CD4-positive, alpha-beta T cell treated with Interleukin-12 subunit alpha and Interleukin-12 subunit beta, for 1 hour (primary cell): ENCODE data around the gene MT4.

Experiments used
- DNase-seq: peaks from one replicate; pipeline ENCODE4 v3.0.0-alpha.2; 2020

MT4 gene

GRCh38 chr16:56564793-56565477, at the start of gene MT4:
TSS of gene MT4 (plus strand) at chr16:56565073. CDS start at chr16:56565129, 56 bp downstream.
- DNase-seq, result no peak

DNA sequence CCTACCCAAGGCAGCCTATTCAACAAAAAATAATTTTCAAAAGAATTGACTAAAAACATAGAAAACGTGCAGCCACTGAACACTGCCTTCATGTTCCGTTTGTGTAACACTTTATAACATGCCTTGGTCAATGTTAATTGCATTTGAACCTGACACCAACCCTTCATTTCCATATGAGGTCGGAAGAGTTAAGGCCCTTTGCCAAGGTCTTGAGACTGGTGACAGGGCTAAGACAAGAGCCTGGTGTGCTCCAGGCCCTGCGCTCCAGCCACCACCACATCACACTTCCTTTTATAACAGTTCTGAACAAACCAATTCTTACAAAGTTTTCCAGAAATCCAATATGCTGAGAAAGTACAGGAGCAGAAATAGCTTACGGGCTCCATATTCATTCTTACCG, 49.2 kb upstream of the MT4 start:
- no peak for DNase-seq

DNA sequence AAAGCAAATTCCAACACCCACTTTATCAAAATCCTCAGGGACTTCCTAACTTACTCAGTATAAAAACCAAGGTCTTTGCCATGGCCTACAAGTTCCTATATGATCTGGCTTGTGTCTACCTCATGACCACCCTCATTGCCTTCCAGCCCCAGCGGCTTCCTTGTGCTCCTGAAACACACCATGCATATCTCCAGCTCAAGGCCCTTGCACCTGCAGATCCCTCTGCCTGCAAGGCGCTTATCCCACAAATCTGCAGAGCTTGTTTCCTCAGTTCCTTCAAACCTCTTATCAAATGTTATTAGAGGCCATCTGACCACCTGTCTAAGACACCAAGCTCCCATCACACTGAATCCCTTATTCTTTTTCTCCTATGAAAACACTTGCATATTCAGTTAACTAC, 47.7 kb upstream of the MT4 start:
- no peak for DNase-seq

DNA sequence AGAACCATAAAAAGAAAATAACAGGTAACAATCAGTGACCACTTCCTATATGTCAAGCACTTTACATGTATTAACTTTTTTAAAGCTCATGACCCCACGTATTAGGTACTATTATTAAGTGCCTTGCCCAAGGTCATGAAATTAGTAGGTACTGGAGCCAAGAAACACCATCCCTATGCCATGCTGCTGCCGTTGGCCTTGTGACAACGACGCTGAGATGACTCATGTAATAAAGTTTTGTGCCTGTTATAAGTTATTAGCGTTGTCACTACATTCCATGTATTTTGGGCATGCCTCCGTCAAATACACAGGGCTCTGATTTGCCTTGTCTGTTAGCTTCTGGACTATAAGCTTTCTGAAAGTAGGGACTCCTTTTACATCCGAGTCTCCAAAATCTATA, 46.4 kb upstream of the MT4 start:
- DNase-seq, result no peak

DNA sequence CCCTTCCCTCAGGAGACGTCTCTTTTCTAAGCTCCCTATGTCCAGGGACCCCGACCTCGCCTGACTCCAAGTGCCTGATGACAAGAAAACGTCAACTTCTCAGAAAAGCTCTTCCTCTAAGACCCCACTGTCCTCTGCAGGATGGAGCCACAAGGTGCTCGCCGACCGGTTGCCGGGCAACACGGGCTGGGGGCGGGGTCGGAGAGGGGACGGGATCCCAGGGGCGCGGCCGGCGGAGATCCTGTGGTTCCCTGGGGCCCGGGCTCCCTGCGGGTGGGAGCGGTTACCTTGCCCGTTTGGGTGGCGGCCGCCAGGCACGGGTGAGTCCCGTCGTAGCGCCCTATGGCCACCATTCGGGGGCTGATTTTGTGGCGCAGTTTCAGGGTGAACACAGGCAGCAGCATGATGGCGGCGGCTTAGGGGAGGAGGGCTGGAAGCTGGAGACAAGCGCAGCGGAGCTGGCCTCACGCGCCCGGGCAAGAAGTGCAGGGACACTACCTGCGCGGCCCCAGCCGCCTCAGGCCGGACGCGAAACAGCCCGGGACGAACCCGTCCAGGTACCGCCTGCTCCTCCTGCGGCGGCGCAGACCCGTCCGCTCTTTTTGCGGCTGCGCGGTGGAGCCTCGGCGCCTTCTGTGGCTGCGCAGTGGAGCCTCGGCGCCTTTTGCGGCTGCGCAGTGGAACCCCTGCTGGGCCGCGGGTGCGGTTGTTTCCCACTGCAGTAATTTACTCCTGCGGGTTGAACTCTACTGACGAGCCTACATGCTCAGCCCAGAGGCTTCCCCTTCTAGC, 45.2 kb upstream of the MT4 start, which contains the start of gene BBS2:
TSS of gene BBS2 (minus strand) at position 566 of the 792 bp plus-strand sequence. CDS start at position 404, 162 bp downstream.
- DNase-seq, result peak; percentile 92

DNA sequence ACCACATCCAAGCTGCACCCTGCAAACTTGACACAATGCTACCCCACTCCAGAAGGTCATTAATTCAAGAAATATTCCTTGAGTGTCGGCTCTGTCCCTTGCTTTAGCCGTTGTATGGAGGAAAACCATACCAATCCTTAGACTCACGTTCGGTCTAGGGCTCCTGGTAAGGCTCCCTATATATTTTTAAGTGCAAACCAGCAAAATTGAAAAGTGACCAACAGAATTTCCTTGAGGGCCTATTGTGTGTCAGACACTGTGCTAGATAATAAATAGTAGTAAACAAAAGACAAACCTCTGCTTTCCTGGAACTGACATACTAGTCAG, 44.7 kb upstream of the MT4 start:
- no peak for DNase-seq

DNA sequence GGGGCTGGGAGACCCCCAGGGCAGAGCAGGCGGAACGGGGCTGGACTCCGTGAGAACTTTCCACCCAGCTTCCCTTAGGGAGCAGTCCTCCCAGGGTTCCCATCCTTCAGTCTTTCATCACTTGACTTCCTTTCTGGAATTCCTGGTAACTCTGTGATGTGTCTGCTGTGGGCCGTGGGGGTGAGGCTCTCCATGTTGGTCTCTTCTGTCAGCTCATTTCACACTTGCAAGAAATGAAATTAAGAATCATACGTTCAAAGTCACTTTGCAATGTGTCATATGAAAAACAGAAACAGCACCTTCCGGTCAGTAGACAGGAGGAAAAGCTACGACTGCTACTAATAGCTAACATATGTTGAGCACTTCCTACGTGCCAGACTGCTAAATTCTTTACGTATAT, 39.6 kb upstream of the MT4 start:
- DNase-seq, result no peak

DNA sequence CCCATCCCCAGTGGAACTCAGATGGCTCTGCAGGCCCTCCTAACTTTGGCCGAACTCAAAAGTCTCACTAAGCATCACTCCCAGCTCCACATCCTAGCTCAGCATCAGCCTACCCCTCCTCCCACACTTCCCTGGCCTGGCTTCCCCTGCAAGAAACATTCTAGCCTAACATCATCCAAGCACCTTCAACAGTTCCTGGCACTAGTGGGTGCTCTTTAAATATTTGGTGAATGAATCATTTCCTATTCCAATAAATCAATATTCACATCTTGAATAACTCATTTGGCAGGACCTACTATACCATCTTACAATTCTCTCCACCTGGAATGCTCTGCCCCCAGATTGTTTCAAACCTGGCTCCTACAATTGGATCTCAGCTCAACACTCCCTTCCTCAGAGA, 34.0 kb upstream of the MT4 start:
- no peak for DNase-seq

- no peak for DNase-seq
Observed at GRCh38 chr16:56532714-56533113, 32.2 kb upstream of the MT4 start.

DNA sequence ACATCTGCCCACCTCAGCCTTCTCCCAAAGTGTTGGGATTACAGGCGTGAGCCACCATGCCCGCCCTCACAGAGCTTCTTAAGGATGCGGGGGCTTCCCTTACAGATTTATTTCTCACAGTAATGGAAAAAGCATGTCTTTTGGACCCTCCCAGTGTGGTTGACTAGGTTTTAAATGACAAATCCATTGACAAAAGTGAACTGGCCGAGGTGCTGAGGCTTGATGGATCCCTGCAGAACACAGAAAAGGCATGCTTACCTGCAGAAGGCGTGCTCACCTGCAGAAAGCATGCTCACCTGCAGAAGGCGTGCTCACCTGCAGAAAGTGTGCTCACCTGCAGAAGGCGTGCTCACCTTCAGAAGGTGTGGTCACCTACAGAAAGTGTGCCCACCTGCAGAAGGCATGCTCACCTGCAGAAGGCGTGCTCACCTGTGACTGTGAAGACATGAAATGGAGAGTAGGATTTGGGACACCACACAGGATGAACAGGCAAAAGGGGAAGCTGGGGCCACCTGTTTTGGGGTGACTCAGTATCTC, 30.0 kb upstream of the MT4 start:
- DNase-seq, result no peak

GRCh38 chr16:56538331-56538730, 26.5 kb upstream of the MT4 start:
- DNase-seq, result no peak

DNA sequence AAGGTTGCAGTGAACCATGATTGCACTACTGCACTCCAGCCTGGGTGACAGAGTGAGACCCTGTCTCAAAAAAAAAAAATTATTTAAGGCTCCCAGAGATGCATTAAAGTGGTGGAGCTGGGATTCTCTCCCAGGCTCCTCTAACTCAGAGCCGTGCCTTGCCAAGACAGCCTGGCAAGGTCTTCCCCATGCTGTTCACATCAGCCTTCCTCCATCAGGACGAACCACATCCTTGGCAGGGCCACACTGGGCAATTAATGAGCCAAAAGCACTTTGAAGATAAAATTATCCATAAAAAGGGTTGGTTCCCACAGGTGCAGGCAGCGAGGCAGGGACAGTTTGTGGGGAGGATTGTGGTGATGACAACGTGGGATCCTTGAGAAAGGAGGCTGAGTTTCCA, 25.2 kb upstream of the MT4 start:
- DNase-seq, result no peak

- no peak for DNase-seq
Observed at GRCh38 chr16:56542039-56542438, 22.8 kb upstream of the MT4 start.

DNA sequence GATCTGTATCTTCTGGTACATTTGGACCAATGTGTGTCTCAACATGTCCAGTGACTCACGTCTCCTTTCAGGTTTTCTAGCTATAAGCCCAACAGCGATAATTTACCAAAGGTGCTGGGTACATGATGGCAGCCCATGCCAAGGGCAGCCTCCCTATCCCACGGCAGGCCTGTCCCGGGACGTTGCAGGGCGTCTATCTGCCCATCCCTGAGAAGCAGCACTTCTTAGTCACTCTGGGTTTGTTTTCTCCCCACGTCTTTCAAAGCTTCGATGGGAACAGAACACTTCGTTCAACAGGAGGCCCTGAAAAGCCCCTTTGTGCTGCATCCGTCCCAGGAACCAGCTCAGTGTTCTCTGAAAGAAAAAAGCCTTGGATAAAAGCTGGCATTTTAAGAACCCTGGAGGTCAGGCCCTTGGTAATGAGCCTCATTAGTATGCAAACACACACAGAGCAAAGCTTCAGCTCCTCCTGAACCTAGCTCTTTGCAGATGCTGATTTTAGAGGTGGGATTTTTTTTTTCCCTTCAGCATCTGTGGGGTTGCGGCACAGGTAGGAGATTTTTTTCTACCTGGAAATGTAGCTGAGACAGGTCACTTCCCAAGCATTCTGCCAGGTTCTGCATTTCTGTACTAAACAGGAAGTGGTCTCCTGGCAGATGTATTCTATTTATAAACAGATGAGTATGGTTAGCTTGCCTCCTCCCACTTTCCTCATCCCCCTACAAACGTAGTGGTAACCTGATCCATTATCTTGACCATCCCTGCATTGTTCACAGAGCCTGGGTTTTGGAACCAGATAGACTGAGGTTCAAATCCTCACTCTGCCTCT, 17.5 kb upstream of the MT4 start:
- DNase-seq, result peak; percentile 3

DNA sequence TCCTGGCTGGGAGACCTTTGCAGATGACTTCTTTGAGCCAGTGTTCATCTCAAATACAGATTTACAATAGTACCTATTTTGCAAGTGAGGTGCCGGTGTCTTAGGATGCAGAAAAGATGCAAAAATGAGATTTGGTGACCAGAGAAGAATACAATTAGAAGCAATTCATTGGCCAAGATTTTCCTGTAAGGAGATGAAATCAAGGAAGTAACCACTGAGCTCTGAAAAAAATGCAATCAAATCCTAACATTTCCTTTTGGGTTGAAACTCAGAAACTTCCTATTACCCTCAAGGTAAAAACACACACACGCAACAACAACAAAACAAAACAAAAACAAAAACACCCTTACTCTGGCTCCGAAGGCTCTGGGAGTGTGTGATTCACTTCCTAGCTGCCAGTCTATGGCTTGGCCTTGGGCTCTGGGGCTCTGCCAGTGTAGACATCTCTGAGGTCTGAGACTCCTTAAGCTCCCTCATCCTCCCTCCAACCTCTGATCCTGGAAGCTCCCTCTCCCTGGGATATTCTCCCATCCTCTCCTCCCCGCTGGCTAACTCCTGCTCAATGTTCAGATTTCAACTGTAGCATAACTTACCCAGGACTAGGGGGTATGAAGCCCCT, 16.8 kb upstream of the MT4 start:
- no peak for DNase-seq

DNA sequence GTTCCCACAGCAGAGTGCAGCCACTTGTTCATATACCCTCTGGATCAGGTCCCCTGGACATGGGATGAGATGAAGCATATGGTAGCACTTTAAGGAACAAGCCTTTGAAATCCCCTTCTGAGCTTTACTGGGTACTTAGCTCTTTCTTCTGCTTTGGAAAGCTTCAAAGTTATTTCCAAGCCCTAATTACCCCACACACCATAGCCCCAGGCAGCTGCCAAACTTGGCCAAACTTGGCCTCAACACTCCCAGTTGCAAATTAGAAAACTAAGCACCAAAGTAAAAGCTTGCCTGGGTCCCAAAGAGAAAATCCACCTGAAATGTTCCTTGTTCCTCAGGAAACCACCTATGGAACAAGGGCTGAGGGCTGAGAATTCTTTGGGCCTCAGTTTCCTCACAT, 15.7 kb upstream of the MT4 start:
- no peak for DNase-seq

- DNase-seq, result no peak
Observed at GRCh38 chr16:56549744-56550385, 15.0 kb upstream of the MT4 start.

GRCh38 chr16:56551796-56552738, 12.8 kb upstream of the MT4 start:
- DNase-seq, result no peak

DNA sequence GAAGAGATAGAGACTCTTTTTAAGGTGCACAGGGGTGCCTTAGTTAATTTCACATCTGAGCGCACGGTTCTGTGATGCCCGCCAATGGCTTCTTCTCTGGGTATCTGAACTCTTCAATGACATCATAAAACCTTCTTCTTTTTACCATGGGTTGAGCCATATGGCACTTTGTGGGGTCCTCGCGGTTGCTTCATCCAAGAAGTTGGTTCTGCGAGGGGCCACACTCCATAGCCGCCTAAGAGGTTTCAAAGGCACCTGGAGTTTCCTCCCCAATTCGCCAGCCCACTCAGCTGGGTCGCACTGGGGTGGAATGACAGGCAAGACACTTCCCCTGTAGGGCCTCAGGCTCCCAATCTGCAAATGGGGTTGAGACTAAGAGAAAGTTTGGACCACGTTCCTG, 10.4 kb upstream of the MT4 start:
- DNase-seq, result no peak

GRCh38 chr16:56558024-56558747, 6.7 kb upstream of the MT4 start:
- no peak for DNase-seq

DNA sequence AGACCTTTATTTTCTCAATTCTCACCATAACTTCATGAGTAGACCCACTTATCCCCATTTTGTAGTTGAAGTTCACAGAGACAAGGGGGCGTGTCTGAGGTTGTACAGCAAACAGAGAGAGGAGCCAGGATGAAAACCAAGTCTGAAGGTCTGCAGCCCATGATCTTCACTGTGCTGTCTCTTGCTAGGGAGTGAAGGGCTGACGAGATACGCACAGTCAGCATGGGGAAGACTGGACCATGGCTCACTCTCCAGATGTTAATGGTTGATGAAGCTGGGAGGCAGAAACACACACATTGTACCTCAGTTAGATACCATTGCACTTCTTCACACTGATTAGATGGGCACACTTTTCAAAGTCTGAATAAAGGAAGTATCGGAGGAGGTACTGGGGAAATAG, 5.8 kb upstream of the MT4 start:
- DNase-seq, result no peak
